HG02623 (cell line): ENCODE results near the gene DISP2.

Experiments
- ATAC-seq: cut with Tn5 transposase; IDR thresholded peaks from one replicate; pipeline ENCODE4 v1.9.1; 2021; ENCODE audit warnings: moderate library complexity; ENCODE audit not compliant: unreplicated experiment

Gene DISP2

GRCh38 chr15:40421246-40422157 lies 63.5 kb downstream of the DISP2 start:
- peak; percentile 50 for ATAC-seq

- no peak for ATAC-seq
Measured at GRCh38 chr15:40424483-40425115, 66.6 kb downstream of the DISP2 start.

- no peak for ATAC-seq
Measured at GRCh38 chr15:40425681-40426080, 67.7 kb downstream of the DISP2 start.

GRCh38 chr15:40427188-40427587 lies 69.2 kb downstream of the DISP2 start:
- ATAC-seq = no peak

GRCh38 chr15:40428185-40428584 lies 70.2 kb downstream of the DISP2 start:
- no peak for ATAC-seq
